ENCODE data around the gene MCF2L2.
"Not testable (repeated sequence)": the region's sequence is repeated elsewhere in the genome, so short reads cannot be mapped to it uniquely, and the experiment has no call there.

MCF2L2 gene

DNA sequence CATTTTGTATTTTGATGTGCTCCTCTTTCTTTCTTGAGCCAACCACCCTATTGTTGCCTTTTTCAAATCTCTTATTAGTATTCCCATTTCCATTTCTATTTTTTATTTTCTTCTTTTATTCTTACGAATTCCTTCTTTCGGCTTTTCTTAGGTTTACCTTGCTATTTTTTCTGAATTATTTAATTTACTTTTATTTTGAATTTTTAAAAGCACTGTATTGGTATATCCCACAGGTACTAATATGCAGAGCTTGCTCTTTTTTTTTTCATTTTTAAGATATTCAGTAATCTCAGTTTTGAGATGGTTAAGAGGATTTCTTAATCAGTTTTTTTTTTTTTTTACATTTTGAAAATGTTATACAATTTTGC, 18.4 kb upstream of the MCF2L2 start:
- ATAC-seq, result no peak
- TF ChIP-seq BACH2 (CRISPR knock-in tag; IDR thresholded peaks at IDR 0.05; ENCODE audit: borderline replicate concordance), result no peak
- TF ChIP-seq RARB (CRISPR knock-in tag; IDR thresholded peaks at IDR 0.05), result no peak

DNA sequence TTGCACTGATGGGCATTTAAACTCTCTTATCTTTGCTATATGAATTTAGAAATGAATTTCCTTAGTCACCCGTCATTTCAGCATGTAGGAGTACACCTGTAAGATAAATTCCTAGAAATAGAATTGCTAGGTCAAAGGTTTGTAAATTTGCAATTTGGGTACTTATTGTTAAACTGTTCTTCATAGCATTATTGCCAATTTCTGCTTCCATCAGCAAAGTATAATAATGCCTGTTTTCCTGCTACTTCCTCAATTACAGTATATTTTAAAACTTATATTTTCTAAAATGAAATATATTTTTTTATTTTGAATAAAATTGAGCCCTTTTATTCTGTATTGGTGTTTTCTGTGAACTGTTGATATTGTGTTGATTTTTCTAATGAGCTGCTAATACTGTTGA, 16.3 kb upstream of the MCF2L2 start:
- no peak for ATAC-seq
- TF ChIP-seq ISL1 (CRISPR knock-in tag; IDR thresholded peaks at IDR 0.05) (no peak), TOX (CRISPR knock-in tag; IDR thresholded peaks at IDR 0.05; ENCODE audit: borderline replicate concordance) (no peak), ARNTL (CRISPR knock-in tag; IDR thresholded peaks at IDR 0.05; ENCODE audit: borderline replicate concordance, low read depth) (no peak), ZFP30 (CRISPR knock-in tag; IDR thresholded peaks at IDR 0.05) (no peak)
- TF ChIP-seq, protein P1, sequence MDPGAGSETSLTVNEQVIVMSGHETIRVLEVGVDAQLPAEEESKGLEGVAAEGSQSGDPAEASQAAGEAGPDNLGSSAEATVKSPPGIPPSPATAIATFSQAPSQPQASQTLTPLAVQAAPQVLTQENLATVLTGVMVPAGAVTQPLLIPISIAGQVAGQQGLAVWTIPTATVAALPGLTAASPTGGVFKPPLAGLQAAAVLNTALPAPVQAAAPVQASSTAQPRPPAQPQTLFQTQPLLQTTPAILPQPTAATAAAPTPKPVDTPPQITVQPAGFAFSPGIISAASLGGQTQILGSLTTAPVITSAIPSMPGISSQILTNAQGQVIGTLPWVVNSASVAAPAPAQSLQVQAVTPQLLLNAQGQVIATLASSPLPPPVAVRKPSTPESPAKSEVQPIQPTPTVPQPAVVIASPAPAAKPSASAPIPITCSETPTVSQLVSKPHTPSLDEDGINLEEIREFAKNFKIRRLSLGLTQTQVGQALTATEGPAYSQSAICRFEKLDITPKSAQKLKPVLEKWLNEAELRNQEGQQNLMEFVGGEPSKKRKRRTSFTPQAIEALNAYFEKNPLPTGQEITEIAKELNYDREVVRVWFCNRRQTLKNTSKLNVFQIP (CRISPR knock-in tag; IDR thresholded peaks at IDR 0.05; ENCODE audit: borderline replicate concordance, low read depth), result no peak

DNA sequence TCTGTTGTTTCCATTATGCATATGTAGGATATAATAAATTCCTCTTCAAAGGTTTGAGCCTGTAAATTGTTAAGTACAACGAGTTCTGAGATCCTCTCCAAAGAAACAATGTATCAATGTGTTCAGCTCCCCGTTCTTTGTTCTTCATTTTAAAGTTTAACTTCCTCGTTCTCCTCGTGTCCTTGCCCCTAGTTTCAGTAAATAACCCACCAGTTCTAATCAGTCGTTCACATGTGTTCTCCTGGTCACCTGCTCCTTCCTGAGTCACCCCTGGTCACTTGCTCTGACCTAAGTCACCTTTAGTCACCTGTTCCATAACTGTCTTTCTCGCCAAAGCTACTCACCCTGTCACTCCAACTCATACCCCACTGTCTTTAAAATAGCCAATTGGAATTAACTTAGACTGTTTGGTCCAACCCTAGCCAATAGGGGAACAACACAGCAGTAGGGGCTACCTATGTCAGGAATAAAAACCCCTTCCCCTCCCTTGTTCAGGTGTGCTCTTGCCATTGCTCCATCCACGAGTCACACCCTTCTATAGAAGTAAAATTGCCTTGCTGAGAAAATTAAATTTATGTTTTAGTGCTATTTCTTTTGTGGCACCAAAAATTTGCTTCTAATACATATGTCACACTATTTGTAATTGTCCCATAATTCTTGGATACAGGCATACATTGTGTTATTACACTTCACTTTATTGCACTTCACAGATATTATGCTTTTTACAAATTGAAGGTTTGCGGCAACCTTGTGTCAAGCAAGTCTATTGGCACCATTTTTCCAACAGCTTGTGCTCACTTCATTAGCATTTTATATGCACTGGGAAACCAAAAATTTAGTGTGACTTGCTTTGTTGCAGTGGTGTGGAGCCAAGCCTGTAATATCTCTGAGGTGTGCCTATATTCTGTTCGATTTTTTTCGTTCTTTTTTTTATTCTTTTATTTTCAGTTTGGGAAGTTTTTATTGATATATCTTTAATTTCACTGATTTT, 15.3 kb upstream of the MCF2L2 start:
- TF ChIP-seq PPARA (CRISPR knock-in tag; IDR thresholded peaks at IDR 0.05; ENCODE audit: borderline replicate concordance), result no peak
- no peak for ATAC-seq

DNA sequence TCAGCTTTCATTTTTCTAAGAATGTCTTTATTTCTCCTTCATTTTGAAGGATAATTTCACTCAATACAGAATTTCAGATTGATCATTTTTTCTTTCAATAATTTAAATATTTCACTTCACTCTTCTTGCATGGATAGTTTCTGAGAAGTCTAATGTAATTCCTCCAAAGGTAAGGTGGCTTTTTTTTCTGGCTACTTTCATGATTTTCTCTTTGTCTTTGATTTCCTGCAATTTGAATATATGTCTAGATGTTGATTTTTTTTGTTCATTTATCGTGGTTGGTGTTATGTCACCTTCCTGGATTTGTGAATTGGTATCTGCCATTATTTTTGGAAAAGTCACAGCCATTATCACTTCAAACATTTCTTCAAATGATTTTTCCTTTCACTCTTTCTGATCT, 14.6 kb upstream of the MCF2L2 start:
- ATAC-seq, result no peak
- TF ChIP-seq SNAI2 (CRISPR knock-in tag; IDR thresholded peaks at IDR 0.05), result no peak
- TF ChIP-seq ZC3H10 (CRISPR knock-in tag; IDR thresholded peaks at IDR 0.05), result no peak
- no peak for TF ChIP-seq ISL1 (CRISPR knock-in tag; IDR thresholded peaks at IDR 0.05)
- no peak for TF ChIP-seq BACH2 (CRISPR knock-in tag; IDR thresholded peaks at IDR 0.05; ENCODE audit: borderline replicate concordance)
- TF ChIP-seq TOX (CRISPR knock-in tag; IDR thresholded peaks at IDR 0.05; ENCODE audit: borderline replicate concordance), result no peak
- no peak for TF ChIP-seq CSDC2 (CRISPR knock-in tag; IDR thresholded peaks at IDR 0.05)
- TF ChIP-seq RARB (CRISPR knock-in tag; IDR thresholded peaks at IDR 0.05), result no peak
- no peak for TF ChIP-seq ZFP30 (CRISPR knock-in tag; IDR thresholded peaks at IDR 0.05)
- no peak for TF ChIP-seq ZNF8 (CRISPR knock-in tag; IDR thresholded peaks at IDR 0.05)
- TF ChIP-seq TCF4 (CRISPR knock-in tag; IDR thresholded peaks at IDR 0.05; ENCODE audit: borderline replicate concordance), result no peak
- no peak for TF ChIP-seq ESRRG (CRISPR knock-in tag; IDR thresholded peaks at IDR 0.05)
- TF ChIP-seq, protein P2, sequence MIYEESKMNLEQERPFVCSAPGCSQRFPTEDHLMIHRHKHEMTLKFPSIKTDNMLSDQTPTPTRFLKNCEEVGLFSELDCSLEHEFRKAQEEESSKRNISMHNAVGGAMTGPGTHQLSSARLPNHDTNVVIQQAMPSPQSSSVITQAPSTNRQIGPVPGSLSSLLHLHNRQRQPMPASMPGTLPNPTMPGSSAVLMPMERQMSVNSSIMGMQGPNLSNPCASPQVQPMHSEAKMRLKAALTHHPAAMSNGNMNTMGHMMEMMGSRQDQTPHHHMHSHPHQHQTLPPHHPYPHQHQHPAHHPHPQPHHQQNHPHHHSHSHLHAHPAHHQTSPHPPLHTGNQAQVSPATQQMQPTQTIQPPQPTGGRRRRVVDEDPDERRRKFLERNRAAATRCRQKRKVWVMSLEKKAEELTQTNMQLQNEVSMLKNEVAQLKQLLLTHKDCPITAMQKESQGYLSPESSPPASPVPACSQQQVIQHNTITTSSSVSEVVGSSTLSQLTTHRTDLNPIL (CRISPR knock-in tag; IDR thresholded peaks at IDR 0.05; ENCODE audit: low read depth), result no peak
- TF ChIP-seq OSR1 (CRISPR knock-in tag; IDR thresholded peaks at IDR 0.05), result no peak
- TF ChIP-seq, protein P1 (CRISPR knock-in tag; IDR thresholded peaks at IDR 0.05; ENCODE audit: borderline replicate concordance, low read depth), result no peak
- TF ChIP-seq, protein P3, sequence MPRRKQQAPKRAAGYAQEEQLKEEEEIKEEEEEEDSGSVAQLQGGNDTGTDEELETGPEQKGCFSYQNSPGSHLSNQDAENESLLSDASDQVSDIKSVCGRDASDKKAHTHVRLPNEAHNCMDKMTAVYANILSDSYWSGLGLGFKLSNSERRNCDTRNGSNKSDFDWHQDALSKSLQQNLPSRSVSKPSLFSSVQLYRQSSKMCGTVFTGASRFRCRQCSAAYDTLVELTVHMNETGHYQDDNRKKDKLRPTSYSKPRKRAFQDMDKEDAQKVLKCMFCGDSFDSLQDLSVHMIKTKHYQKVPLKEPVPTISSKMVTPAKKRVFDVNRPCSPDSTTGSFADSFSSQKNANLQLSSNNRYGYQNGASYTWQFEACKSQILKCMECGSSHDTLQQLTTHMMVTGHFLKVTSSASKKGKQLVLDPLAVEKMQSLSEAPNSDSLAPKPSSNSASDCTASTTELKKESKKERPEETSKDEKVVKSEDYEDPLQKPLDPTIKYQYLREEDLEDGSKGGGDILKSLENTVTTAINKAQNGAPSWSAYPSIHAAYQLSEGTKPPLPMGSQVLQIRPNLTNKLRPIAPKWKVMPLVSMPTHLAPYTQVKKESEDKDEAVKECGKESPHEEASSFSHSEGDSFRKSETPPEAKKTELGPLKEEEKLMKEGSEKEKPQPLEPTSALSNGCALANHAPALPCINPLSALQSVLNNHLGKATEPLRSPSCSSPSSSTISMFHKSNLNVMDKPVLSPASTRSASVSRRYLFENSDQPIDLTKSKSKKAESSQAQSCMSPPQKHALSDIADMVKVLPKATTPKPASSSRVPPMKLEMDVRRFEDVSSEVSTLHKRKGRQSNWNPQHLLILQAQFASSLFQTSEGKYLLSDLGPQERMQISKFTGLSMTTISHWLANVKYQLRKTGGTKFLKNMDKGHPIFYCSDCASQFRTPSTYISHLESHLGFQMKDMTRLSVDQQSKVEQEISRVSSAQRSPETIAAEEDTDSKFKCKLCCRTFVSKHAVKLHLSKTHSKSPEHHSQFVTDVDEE (CRISPR knock-in tag; IDR thresholded peaks at IDR 0.05), result no peak
- no peak for TF ChIP-seq ZNF565 (CRISPR knock-in tag; conservative IDR thresholded peaks at IDR 0.05; ENCODE audit: low read depth)
- no peak for TF ChIP-seq ZFP3 (CRISPR knock-in tag; IDR thresholded peaks at IDR 0.05)
- TF ChIP-seq GLIS3 (CRISPR knock-in tag; IDR thresholded peaks at IDR 0.05), result no peak

DNA sequence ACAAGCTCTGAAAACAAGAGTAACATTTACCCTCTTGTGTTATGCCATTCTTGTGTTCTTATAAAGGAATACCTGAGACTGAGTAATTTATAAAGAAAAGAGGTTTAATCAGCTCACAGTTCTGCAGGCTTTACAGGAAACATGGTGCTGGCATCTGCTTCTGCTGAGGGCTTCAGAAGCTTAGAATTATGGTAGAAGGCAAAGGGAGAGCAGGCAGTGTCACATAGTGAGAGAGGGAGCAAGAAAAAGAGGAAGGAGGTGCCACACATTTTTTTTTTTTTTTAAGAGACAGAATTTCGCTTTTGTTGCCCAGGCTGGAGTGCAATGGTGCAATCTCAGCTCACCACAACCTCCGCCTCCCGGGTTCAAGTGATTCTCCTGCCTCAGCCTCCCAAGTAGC, 12.1 kb upstream of the MCF2L2 start:
- not testable (repeated sequence) for ATAC-seq

Data from SK-N-SH treated with all-trans-retinoic acid at 6 μM for 48 hours (cell line).